ENCODE results near the gene LIN37.

Gene LIN37, protein sequence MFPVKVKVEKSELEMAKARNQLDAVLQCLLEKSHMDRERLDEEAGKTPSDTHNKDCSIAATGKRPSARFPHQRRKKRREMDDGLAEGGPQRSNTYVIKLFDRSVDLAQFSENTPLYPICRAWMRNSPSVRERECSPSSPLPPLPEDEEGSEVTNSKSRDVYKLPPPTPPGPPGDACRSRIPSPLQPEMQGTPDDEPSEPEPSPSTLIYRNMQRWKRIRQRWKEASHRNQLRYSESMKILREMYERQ

DNA sequence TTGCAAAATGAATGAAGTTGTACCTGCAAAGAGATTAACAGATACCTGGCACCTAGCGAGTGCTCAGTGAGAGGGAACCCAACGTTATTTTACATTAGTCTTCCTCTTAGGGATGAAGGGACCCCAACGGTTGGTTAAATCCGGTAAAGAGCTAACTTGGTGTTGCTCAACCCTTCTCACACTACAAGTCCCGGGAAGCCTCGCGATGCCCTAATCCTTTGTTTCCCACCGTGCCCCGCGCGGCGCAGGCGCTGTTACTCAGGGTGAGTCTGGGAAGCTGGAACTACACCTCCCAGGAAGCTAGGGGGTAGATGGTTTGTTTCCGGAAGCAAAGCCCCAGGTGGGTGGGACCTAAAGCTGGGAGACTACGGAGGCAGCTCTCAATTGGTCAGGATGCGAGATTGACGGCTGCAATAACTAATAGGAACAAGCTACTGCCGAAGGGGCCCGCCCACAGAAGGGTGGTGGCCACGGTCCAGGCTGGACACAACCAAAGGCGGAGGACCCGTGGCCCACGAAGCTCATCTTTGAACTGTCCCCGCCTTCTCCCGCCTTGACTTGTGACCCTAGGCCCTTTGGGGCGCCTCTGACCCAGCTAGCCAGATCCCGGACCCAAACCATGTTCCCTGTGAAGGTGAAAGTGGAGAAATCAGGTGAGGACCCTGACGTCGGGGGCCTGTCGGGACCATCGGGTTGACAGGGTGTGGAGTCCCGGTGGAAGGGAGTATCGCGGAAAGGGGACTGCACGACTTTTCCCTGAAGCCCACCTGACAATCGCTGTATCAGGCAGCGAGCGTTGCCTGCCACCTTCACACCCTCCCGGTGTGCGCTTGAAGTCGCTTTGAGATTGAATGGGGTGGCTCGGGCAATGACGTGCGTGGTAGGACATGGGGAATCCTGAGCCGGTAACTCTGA lies at the start of gene LIN37:
Gene LIN37, plus strand, starts transcription at position 471 of the 915 bp plus-strand sequence. Its CDS starts 149 bp downstream, at position 620.
- peak; percentile 98 for DNase-seq

DNA sequence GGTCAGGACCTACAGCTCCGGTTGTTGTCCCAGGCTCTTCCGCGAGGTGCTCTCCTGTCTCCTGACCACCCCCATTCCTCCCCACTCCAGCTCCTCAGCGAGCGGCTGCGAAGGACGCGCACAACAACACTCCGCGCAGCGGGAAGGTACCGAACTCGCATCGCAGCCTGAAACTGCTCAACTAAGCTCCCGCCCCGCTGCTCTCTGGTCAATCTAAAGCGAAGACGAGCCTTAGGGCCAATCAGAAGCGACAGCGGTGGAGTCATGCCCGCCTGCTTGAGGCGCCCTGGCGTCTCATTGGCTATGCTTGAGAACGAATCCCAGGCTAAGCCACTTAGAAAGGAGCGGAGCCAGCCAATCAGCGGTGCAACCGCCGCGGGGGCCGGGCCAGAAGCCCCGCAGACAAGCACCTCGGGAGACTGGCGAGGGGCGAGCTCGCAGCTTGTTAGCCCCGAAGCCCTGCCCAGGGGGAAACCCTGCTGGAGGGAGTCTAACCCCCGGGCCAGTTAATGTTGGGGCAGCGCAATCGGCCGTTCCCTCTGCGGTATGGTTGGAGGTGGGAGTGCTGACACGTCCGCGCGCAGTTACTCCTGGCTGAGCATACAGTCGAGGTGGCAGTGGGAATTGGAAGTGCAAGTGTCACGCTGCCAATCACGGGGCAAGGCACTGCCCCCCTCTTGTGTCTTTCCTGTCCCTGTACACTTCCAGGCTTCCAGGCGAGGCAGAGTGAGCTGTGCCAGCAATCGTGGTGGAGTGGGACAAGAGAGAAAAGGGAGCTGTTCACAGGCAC lies 46.0 kb upstream of the LIN37 start:
- DNase-seq, result peak; percentile 96

DNA sequence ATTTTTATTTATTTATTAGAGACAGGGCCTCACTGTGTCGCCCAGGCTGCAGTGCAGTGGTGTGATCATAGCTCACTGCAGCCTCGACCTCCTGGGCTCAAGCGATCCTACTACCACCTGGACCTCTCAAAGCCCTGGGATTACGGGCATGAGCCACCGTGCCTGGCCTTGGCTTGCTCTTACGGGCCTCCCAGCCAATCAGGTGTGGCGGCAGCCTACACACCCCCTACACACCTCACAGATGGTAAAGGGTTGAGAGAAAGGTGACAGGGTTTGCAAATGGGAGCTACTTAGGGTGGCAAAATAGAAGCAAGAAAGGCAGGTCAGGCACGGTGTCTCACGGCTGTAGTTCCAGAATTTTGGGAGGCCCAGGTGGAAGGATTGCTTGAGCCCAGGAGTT lies 45.0 kb upstream of the LIN37 start:
- no peak for DNase-seq

DNA sequence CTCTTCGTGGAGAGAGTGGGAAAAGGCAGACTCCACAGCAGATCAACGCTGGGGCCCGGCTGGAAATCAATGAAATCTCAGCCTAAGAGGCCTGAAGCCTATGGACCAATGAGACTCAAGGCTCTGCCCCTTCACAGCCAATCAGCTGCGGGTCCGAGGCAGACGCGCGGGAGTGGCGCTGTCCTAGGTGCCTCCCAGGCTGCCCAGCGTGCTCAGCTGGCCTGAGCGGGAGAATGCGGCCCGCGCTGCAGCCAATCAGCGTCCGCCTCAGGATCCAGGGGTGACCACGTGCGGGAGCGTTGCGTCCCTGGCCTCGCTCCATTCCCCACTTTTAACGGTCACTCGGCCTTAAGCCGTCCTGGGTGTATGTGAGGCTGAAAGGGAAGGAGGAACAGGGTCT lies 44.2 kb upstream of the LIN37 start, which contains the start of gene ZBTB32:
Gene ZBTB32, plus strand, starts transcription at position 341 of the 400 bp plus-strand sequence. CDS start 10,069 bp downstream, outside the sequence.
- DNase-seq, result no peak

DNA sequence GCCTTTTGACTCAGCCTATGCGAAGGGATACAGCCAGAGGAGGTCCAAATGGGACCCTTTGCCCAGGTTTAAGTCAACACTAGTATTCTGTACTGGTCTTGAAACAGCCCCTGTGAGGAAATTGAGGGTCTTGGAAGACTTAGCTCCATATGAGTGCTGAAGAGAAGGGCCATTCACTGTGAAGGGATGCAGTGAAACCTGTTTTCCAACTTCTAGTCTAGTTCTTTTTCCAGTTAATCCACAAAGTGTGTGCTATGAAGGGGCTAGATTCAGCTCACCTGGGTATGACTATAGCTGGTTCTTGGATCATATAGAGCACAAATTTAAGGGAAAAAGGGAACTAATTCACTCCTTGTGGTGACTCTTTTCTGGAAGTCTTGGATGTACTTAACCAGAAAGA lies 40.0 kb upstream of the LIN37 start:
- no peak for DNase-seq

DNA sequence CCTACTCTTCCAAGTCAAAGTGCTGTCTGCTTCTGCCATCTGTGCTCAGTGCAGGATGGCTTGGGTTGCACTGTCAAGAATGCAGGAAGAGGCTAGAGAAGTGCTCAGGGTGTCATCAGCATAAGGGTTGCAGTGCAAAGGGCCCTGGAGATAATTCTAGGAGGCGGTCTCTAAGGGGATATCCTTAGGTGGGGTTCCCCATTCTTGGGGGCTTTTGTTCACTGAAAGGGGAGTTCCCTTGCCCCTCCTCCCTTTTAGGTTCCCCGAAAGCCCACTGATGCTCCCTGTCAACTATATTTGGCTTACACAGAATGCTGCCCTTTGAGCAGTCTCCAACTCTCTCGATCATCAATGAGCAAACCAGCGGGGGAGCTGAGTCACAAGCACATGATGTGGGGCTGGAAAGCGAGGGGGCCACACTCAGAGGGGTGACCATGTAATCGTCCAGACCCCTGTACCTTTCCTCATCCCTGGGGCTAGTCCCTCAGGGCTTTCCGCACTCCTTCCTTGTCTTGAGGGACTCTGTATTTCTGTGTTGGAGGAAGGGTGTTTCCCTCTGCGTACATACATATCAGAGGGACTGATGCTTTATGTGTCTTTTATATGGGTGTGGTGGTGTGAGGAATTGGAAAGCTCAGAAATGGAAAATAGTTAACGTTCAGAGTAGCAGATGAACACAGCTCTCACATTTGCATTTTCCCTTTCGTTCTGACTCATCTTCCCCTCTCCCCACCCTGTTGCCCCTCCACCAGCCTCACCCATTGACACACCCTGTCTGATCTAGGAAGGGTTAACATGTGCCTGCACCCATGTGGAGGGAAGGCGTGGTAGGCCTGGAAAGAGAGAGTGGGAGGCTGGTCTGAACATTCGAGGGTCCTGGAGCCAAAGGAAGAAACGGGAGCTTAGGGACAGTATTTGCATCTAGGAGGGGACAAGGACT lies 37.3 kb upstream of the LIN37 start:
- DNase-seq, result no peak

DNA sequence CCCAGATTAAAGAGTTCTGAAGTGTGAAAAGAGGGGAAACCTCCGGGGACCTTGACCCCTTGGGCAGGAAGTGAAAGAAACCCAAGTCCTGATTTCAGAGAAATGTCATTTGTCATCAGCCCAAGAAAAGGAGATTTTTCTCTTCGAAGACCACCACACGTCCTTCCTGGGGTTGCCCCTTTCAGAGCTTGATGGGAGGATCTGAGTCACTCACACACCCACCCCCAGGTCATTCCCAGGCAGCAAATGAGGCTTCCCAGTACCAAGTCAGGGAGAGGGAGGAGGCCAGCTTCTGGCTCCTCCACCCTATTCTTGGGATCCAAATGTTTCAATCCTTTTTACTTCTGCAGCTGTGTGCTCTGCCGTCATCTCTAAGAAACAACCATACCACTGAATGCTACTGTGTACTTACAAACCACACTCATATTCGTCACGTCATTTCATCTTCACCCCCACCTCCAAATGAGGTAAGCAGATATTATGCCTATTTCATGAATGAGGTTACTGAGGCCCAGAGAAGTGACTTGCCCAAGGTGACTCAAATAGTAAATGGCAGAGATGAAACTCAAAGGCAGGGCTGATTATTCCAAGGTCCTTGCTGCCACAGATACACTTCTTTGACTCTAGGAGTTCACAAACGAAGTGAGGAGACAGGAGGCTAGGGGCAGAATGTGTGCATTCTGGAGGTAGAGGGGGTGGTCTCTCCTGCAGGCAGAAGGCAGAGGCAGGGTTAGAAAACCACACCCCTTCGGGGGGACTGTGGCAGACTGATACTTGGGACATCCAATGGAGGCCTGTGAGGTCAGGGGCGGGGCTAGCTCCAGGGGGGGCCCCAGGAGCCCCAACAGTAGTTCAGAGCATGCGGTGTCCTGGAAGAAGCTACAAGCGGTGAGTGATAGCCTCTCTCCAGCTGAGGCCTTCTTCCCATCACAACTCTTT lies 35.5 kb upstream of the LIN37 start:
- no peak for DNase-seq

DNA sequence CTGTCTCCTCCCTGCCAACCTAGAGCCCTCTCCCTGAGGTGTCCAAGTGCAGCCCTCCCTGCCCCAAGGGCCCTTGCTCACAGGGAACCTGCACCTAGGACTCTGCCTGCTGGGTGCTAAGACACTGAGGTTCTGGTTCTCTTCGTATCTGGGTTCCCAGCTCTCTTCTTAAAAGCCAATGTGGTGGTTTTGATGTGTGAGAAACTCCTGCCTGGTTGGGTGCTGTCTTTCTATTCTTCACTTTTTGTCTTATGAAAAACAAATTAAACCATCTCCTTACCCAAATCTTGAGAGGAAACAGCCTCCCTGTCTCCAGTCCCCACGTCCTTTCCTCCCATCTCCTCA lies 34.9 kb upstream of the LIN37 start:
- DNase-seq, result no peak

DNA sequence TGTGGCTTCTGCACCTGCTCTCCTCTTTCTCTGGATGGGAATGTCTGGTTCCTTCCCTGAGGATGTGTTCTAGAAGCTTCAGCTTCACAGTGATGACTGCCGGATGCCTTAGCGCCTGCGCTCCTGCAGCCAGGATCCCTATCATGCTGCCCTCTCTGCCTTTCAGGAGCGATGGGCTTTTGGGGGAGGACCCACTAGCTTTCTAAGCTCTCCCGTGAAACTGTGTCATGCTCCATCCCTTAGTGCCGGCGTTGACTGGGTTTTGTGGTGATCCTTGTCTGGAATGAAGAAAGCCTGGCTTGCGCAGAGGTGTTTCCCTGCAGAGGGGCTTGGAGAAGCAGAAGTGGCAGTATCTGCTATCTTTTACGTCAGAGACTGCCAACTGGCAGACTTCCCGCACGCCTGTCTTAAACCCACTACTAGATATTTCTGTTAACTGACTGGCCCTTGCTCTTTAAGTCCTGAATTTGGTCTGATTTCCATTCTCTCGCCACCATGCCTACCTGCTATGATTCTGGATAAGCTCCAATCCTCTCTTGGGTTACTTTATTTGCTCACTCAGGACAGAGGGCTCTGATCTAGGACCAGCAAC lies 34.4 kb upstream of the LIN37 start:
- no peak for DNase-seq

DNA sequence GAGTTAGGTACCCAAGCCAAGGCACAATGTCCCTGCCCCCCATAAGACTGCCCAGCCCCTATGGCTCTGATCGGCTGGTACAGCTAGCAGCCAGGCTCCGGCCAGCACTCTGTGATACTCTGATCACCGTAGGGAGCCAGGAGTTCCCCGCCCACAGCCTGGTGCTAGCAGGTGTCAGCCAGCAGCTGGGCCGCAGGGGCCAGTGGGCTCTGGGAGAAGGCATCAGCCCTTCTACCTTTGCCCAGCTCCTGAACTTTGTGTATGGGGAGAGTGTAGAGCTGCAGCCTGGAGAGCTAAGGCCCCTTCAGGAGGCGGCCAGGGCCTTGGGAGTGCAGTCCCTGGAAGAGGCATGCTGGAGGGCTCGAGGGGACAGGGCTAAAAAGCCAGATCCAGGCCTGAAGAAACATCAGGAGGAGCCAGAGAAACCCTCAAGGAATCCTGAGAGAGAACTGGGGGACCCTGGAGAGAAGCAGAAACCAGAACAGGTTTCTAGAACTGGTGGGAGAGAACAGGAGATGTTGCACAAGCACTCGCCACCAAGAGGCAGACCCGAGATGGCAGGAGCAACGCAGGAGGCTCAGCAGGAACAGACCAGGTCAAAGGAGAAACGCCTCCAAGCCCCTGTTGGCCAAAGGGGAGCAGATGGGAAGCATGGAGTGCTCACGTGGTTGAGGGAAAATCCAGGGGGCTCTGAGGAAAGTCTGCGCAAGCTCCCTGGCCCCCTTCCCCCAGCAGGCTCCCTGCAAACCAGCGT lies 33.6 kb upstream of the LIN37 start:
- no peak for DNase-seq

DNA sequence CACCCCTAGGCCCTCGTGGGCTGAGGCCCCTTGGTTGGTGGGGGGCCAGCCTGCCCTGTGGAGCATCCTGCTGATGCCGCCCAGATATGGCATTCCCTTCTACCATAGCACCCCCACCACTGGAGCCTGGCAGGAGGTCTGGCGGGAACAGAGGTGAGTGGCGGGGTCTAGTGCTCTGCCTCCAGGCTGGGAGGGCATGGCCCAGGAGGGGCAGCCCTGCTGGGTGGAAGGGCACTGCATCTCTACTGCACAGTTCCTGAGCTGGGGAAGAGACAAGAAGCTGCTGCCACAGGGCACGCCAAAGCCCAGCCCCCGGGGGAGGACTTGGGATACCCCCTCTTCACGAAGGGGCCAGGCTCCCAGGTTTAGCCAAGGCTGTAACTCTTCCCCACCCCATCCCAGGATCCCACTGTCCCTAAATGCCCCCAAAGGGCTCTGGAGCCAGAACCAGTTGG lies 33.0 kb upstream of the LIN37 start:
- DNase-seq, result no peak

DNA sequence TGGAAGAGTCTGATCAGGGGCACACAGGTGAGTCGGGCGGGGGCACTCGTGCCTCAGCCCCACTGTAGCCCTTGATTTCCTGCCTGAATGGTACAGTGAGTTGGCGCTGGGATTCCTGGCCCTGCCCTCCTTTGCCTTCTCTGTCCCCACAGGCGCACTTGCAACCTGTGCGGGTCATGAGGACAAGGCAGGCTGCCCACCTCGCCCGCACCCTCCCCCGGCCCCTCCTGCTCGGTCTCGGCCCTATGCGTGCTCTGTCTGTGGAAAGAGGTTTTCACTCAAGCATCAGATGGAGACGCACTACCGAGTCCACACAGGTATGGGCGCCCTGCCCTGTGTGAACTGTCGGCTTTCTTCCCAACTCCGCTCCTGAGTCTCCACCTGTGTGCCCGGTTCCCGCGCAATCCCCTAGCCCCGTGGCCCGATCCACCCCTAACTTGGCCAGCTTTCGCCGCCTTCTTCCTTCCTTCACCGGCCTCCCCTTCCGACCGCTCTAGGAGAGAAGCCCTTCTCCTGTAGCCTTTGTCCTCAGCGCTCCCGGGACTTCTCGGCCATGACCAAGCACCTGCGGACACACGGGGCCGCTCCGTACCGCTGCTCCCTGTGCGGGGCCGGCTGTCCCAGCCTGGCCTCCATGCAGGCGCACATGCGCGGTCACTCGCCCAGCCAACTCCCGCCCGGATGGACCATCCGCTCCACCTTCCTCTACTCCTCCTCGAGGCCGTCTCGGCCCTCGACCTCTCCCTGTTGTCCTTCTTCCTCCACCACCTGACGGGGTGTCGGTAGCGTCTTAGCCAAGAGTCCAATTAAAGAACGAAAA lies 32.2 kb upstream of the LIN37 start:
- no peak for DNase-seq

DNA sequence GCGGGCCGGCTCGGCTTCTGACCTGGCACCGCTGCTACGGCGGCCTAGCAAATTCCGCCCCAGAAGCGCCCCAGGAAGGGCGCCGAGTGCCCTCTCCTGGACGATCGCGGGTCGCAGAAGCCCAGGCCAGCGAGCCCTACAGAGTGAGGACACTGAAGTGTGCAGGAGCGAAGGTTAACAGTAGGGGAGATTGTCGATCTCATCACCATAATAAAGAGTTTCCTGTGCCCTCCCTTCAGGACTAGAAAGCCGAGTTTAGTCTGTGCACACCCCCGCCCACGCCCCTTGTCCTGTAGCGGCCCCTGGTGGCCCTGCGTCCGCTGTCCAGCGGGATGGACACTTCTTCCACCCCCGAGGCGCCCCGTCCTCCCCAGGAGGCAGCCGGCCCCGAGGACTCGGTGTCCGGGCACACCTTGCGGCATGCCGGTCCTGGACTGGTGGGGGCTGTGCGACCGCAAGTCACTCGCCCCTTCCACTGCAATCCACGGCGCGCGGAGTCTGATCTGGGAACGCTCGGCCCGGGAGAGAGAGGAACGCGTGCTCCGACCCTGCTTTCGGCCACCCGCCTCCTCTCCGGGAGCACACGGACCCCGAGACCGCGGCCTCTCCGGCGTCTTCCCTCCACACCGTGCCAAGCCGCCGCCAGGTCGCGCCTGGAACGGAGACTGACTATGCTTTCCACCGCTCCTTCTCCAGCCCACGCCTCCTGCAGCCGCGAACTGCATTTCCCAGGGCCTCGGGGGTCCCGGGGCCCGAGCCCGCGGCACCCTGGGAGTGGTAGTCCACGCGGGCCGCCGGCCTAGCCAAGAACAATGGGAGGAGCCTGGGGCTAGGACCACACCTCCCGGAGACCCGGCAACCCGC lies 31.3 kb upstream of the LIN37 start:
- DNase-seq, result peak; percentile 63

DNA sequence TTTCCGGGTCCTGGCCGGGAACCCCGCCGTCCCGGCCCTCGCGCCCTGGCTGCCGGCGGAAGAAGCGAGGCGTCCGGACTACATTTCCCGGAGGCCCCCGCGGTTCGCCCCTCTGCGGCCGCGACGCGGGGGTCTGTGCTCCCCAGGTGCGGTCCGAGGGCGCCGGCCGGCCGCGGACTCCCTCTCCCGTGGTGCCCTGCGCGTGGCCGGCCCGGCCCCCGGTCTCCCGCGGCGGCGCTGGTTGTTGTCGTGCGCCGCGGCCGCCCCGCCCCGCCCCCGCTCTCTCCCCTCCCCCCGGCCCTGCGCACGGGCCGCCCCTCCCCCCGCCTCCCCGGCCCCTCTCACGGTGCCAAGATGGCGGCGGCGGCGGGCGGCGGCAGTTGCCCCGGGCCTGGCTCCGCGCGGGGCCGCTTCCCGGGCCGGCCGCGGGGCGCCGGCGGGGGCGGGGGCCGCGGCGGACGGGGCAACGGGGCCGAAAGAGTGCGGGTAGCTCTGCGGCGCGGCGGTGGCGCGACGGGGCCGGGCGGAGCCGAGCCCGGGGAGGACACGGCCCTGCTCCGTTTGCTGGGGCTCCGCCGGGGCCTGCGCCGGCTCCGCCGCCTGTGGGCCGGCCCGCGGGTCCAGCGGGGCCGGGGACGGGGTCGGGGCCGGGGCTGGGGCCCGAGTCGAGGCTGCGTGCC lies 30.6 kb upstream of the LIN37 start, which contains the start of gene KMT2B:
Gene KMT2B, plus strand, starts transcription at position 339 of the 680 bp plus-strand sequence. Its CDS starts 16 bp downstream, at position 355.
- DNase-seq, result peak; percentile 91

DNA sequence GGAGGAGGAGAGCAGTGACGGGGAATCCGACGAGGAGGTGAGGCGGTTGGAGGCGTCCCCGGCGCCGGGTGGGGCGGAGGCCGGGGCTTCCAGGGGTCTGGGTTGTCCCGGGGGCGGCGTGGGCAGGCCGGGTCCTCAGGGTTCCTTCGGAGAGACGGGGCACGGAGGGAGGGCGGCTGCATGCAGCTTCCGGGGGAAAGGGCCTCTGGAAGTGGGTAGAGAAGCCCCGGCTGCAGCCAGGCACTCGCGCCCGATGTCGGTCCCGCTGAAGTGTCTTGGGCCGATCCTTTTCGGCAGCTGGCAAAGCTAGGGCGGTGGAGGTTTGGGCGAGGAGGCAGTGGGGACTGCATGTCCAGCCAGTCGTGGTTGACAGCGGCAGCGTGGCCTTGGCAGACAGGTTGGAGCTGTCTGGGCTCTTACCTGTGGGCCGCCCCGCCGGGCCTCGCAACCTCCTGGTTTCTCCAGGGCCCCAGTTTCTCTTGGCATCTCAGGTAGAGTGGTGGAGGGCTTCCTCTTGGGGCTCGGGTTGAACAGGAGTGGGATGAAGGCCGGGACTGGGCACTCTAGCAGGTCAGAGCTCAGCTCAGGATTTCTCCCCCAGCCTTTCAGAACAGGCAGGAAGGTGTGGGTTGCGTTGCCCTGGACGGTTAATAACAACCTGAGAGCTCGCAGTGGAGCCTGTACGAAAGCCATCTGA lies 29.9 kb upstream of the LIN37 start:
- peak; percentile 2 for DNase-seq

DNA sequence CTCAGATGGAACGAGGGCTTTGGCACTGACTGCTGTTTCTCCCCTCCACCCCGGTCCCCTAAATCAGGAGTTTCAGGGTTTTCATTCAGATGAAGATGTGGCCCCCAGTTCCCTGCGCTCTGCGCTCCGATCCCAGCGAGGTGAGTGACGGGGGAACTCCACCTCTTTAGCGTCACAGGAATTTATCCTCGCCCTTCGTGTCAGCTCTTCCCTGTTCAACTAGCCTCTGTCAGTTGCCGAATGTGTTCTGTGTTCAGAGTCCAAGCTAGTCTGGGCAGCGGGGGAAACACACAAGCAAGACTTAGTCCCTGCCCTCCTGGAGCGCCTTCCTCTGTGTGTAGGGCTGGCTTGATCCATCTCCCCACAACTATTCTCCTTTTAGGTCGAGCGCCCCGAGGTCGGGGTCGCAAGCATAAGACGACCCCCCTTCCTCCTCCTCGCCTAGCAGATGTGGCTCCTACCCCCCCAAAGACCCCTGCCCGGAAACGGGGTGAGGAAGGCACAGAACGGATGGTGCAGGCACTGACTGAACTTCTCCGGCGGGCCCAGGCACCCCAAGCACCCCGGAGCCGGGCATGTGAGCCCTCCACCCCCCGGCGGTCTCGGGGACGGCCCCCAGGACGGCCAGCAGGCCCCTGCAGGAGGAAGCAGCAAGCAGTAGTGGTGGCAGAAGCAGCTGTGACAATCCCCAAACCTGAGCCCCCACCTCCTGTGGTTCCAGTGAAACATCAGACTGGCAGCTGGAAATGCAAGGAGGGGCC lies 28.8 kb upstream of the LIN37 start:
- no peak for DNase-seq

Measured in NCI-H1092 treated with DMSO at 0.1 percent for 48 hours (cell line).